C4-2B (cell line): ENCODE data around the gene SIRT3.

ENCODE experiments used
- ZFX ChIP-seq: fragments of 450-650 bp; IDR thresholded peaks from 2 replicates; pipeline ENCODE4 v1.6.1; 2017
- TF ChIP-seq, protein P1 (sequence below): fragments of 450-650 bp; conservative IDR thresholded peaks from 2 replicates; pipeline ENCODE4 v1.5.1; 2017; ENCODE audit warnings: mild to moderate bottlenecking

DNA sequence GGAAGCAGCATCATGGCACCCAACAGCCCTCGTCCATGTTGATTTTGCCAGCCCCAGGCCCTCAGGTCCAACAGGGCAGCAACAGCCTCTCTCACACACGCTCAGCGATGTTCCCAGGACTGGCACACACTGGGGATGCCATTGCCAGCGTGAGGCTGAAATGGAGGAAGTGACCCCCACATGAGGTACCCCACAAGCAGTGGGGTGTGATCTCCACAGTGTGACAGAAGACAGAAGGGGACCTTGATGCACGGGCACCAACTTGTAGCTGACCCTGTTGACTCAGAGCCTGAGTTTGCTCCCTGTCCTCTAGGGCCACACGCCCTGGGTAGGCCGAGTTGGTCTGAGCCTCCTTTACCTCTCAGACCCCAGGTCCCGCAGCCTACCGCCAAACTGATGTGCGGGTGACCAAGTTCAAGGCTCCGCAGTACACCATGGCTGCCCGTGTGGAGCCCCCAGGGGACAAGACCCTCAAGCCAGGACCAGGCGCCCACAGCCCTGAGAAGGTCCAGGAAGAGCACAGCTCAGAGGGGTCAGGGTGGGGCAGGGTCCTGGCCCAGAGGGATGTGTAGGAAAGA is 37.0 kb downstream of the SIRT3 start:
- TF ChIP-seq, protein P1, sequence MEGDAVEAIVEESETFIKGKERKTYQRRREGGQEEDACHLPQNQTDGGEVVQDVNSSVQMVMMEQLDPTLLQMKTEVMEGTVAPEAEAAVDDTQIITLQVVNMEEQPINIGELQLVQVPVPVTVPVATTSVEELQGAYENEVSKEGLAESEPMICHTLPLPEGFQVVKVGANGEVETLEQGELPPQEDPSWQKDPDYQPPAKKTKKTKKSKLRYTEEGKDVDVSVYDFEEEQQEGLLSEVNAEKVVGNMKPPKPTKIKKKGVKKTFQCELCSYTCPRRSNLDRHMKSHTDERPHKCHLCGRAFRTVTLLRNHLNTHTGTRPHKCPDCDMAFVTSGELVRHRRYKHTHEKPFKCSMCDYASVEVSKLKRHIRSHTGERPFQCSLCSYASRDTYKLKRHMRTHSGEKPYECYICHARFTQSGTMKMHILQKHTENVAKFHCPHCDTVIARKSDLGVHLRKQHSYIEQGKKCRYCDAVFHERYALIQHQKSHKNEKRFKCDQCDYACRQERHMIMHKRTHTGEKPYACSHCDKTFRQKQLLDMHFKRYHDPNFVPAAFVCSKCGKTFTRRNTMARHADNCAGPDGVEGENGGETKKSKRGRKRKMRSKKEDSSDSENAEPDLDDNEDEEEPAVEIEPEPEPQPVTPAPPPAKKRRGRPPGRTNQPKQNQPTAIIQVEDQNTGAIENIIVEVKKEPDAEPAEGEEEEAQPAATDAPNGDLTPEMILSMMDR = no peak
- TF ChIP-seq ZFX = no peak
